GM19395 (cell line): Measurements from ENCODE around the gene TIGAR.

Source experiments
- ATAC-seq: cut with Tn5 transposase; IDR thresholded peaks from one replicate; pipeline ENCODE4 v1.9.1; 2021; ENCODE audit warnings: mild to moderate bottlenecking, moderate library complexity; ENCODE audit not compliant: unreplicated experiment

The TIGAR gene

DNA sequence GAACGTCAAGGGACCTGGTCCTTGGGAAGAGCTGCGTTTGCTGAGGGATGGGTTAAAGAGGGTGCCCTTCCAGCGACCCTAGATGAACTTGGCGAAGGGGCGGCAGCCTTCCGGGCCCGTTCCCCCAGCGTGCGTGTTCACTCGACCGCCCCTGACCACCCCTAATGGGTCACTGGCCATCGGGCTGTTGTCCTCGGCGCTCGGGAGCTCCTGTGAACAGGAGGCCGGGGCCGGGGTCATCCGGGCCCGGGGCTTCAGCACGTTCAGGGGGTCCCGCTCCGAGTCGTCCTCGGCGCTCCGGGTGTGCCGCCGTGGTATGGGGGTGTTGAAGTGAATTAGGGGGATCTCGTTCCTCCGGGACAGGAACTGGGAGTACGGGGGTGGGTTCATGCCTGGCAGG lies 49.3 kb downstream of the TIGAR start:
- no peak for ATAC-seq

DNA sequence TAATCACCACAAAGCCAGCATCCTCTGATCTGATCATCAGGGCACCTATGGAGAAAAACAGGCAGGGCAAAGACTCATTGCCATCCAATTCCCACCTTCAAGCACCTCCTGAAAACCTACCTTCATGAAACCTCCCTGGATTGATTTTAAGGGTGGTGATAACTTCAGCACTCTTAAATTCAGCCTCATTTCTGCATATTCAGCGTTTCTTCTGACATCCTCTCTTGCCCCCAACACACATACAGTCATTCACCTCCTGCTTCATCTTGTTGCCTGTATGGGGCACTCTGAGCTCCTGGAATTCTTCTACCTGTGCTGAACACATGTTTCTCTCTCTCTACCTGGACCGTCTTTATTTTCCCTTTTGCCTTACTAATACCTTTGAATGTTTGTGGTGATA lies 51.6 kb downstream of the TIGAR start:
- no peak for ATAC-seq

GRCh38 chr12:4375449-4375848 lies 54.4 kb downstream of the TIGAR start:
- no peak for ATAC-seq

DNA sequence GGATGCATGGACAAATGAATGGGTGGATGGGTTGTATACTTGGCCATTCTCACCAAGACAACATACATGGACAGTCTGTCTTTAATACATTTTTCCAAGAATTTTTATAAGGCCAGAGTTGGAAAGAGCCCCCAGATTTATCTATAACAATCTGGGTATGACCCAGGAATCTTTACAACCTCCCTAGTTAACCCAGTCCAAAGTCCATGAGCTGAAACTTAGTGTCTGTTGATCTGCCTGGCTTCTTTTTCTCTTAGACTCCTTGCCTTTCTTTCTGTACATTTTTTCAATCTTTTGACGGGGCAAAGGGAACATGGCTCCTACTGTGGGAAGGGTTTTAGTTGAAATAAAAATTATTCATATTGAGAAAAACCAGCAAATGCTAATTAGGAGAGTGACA lies 57.8 kb downstream of the TIGAR start:
- ATAC-seq, result no peak

DNA sequence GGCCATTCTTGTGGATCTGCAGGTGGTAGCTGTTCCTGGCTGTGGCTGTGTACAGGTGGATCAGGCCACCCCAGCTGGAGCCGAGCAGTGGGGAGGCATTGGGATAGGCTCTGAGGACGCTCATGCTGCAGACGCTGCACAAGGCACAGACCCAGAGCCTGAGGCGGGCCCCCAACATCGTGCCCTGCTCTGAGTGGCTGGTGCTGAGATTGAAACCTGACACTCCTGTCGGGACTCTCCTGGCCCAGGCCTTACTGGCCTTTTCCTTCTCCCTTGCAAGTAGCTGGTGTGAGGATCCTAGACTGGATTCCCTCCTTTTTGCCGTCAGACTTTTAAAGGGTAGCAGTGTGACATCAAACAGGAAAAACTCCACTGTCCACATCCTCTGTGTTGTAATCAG lies 58.4 kb downstream of the TIGAR start, which contains the start of gene FGF23:
FGF23 (minus strand) TSS at position 308 of the 400 bp plus-strand sequence; CDS start at position 178, 130 bp downstream.
- ATAC-seq, result no peak

DNA sequence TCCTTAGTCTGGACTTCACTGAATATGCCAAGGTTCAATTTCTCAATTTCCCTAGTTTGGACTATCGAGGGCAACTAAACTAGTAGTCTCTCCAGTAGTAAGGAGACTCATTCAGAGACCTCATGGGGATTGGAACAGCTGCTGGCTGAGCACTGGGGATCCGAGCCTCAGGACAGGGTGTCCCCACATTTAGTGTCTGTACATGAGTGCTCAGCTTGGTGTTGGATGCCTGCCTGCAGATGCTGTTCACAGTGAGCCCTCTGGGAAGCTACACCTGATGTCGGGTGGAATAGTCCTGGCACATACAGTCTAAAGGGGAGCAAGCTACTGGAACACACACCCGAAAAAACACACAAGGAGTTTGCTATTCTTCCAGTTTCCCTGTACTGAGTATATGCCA lies 59.3 kb downstream of the TIGAR start:
- no peak for ATAC-seq

GRCh38 chr12:4383304-4383865 lies 62.4 kb downstream of the TIGAR start:
- ATAC-seq, result no peak

DNA sequence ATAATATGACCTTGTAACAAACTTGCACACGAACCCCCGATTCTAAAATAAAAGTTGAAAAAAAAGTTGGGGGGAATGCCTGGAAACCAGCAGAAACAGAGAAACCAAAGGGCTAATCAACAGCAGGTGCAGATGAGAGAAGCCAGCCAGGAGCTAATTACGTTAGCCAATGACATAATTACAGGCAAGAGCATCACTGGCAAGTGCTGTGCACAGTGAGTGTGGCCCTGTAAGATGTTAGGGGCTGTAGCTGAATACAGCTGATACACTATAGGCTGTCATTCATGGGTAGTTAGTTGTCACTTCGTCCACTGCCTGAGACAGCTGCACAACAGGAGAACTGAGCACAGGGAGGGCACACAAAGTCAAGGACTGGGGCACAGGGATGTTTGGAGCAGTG lies 65.8 kb downstream of the TIGAR start:
- no peak for ATAC-seq

GRCh38 chr12:4387607-4388006 lies 66.6 kb downstream of the TIGAR start:
- no peak for ATAC-seq

- no peak for ATAC-seq
Observed at GRCh38 chr12:4388032-4388431, 67.0 kb downstream of the TIGAR start.

GRCh38 chr12:4388662-4389061 lies 67.6 kb downstream of the TIGAR start:
- ATAC-seq, result no peak

GRCh38 chr12:4392223-4392742 lies 71.3 kb downstream of the TIGAR start:
- ATAC-seq, result no peak

DNA sequence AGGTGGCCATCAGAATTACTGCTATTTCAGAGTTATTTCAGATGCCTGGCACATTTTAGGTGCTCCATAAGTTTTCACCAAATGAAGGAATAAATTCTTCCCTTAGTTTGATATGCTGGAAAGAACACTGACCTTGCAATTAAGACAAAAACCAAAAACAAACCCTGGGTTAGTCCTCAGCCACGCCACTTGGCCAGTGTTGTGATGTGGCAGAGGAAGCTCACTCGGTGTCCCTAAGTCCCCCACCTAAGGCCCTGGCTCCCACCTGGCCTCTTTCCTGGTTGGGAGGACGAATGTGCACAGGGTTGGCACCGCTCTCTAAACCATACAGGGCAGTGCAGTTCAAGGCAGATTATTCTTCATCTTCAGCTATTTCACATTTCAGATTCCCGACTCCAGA lies 72.2 kb downstream of the TIGAR start:
- ATAC-seq, result no peak

DNA sequence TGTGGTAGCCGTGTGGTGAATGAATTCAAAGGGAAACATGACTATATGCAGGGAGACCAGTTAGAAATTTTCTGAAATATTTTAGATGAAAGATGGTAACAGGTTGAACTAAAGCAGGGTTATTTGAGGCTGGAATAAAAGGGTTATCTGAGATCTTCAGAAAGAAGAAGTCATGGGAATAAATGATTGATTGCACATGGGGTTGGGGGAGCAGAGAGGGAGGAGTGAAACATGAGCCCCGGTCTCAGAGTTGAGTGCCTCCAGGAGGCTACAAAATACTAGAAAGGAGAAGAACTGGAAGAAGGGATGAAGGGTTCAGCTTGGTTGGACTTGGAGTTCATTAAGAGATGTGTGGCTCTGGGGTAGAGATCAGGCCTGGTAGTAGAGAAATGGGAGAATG lies 74.8 kb downstream of the TIGAR start:
- no peak for ATAC-seq

- ATAC-seq, result no peak
Observed at GRCh38 chr12:4401117-4401516, 80.1 kb downstream of the TIGAR start.

DNA sequence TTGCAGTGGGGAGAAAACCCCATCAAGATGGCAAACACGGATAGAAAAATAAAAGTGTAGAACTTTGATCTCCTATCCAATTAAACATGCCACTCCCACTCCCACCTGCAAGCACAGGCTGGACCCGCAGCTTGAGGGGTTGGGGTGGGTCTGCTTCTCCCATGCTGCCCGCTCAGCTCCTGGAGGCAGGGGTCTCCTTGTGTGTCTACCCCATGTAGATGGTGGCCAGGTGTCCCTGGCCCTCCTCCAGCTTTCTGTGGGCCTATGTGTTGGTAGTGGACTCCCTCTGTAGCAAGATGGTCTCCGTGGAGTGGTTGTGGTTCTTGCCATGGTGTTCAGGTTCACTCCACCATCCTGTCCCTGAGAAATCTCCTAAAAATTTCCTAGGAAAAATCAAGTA lies 82.0 kb downstream of the TIGAR start:
- no peak for ATAC-seq
